PC-3 (cell line): ENCODE data around the gene EXOC6B. TPM values are rescaled to one million over a fixed set of nuclear protein-coding genes. Genes with fewer than 3 reads are reported as not detected.

Source experiments
- ATAC-seq: fragments of 200-7000 bp; cut with Tn5 transposase; 2 replicates; pipeline ENCODE4 v1.9.1; 2020; ENCODE audit warnings: mild to moderate bottlenecking, moderate library complexity
- BruUV-seq: library from RNA; stranded (reverse); fragments of 400-500 nt; replicated peaks from 2 replicates; lab custom pipeline; 2021; lab: Mats Ljungman, UMichigan
- CTCF ChIA-PET: fragments of 300-600 bp; sonication (Branson Sonifier 250); formaldehyde crosslinking; loops from one replicate; lab custom pipeline; 2022; ENCODE audit warnings: antibody characterized with exemption; lab: Charles Lee
- POLR2A ChIA-PET: fragments of 300-600 bp; sonication (Branson Sonifier 250); formaldehyde crosslinking; loops from one replicate; lab custom pipeline; 2022; ENCODE audit warnings: antibody characterized with exemption; ENCODE audit not compliant: unreplicated experiment; lab: Charles Lee
- DNase-seq: peaks from one replicate; pipeline ENCODE4 v3.0.0-alpha.2; 2015
- H2AFZ ChIP-seq: fragments of 300-600 bp; sonication (generic); 2 replicates; pipeline ENCODE4 v1.6.0; 2016; ENCODE audit warnings: antibody characterized with exemption, low read length
- H3F3A ChIP-seq: fragments of 300-600 bp; sonication (generic); one replicate; pipeline ENCODE4 v1.6.0; 2017; ENCODE audit warnings: antibody characterized with exemption, low read length, control low read depth, mild to moderate bottlenecking; ENCODE audit not compliant: unreplicated experiment
- H3K27ac ChIP-seq: fragments of 300-600 bp; sonication (generic); 2 replicates; pipeline ENCODE4 v1.5.1; 2016; ENCODE audit warnings: mild to moderate bottlenecking, low read length
- H3K27me3 ChIP-seq: fragments of 300-600 bp; sonication (generic); 2 replicates; pipeline ENCODE4 v1.6.1; 2016; ENCODE audit warnings: low read length, mixed read lengths
- H3K36me3 ChIP-seq: fragments of 300-600 bp; sonication (generic); 2 replicates; pipeline ENCODE4 v1.6.1; 2016; ENCODE audit warnings: low read depth, mixed run types, low read length, mixed read lengths
- H3K4me1 ChIP-seq: fragments of 300-600 bp; sonication (generic); 2 replicates; pipeline ENCODE4 v1.5.1; 2016; ENCODE audit warnings: low read length; ENCODE audit not compliant: insufficient read depth
- H3K4me2 ChIP-seq: fragments of 300-600 bp; sonication (generic); 2 replicates; pipeline ENCODE4 v1.6.0; 2016; ENCODE audit warnings: low read length
- H3K4me3 ChIP-seq: fragments of 300-600 bp; sonication (generic); 2 replicates; pipeline ENCODE4 v1.5.1; 2016; ENCODE audit warnings: mild to moderate bottlenecking, low read length, mixed read lengths
- H3K79me2 ChIP-seq: fragments of 300-600 bp; sonication (generic); 2 replicates; pipeline ENCODE4 v1.6.1; 2017; ENCODE audit warnings: low read length, mixed read lengths
- H3K9ac ChIP-seq: fragments of 300-600 bp; sonication (generic); 2 replicates; pipeline ENCODE4 v1.6.0; 2016; ENCODE audit warnings: mild to moderate bottlenecking, low read length
- H3K9me2 ChIP-seq: fragments of 300-600 bp; sonication (generic); replicated peaks from 2 replicates; pipeline ENCODE4 v1.6.1; 2016; ENCODE audit warnings: mixed run types, low read length, mixed read lengths
- H3K9me3 ChIP-seq: fragments of 300-600 bp; sonication (generic); 2 replicates; pipeline ENCODE4 v1.6.1; 2016; ENCODE audit warnings: low read length, mixed read lengths
- H4K20me1 ChIP-seq: fragments of 300-600 bp; sonication (generic); 2 replicates; pipeline ENCODE4 v1.6.1; 2016; ENCODE audit warnings: low read length, mixed read lengths
- EZH2 ChIP-seq: fragments of 300-600 bp; sonication (generic); IDR thresholded peaks from one replicate; pipeline ENCODE4 v1.6.1; 2017; ENCODE audit warnings: antibody characterized with exemption, mild to moderate bottlenecking, low read length; ENCODE audit not compliant: unreplicated experiment
- EZH2phosphoT487 ChIP-seq: fragments of 300-600 bp; sonication (generic); IDR thresholded peaks from 2 replicates; pipeline ENCODE4 v1.6.1; 2018; ENCODE audit warnings: mild to moderate bottlenecking, antibody characterized with exemption, low read length, borderline replicate concordance
- intact Hi-C: fragments of 100-400 bp; cut with micrococcal nuclease; formaldehyde crosslinking; loops from 2 replicates; pipeline ENCODE4 v1.9.0; 2023
- total RNA-seq: library from RNA; depleted of rRNA; stranded (reverse); fragments of >200 nt; gene quantifications from 2 replicates; pipeline ENCODE4 v1.2.3, GENCODE V29; 2014
- TF ChIP-seq, protein P1 (sequence below): fragments of 300-600 bp; sonication (generic); conservative IDR thresholded peaks from 2 replicates; pipeline ENCODE4 v1.5.1; 2017; ENCODE audit warnings: antibody characterized with exemption, low read depth, mild to moderate bottlenecking, low read length

Gene EXOC6B
- total RNA-seq, 1 experiment from 2014 or later = 13.9 TPM

DNA sequence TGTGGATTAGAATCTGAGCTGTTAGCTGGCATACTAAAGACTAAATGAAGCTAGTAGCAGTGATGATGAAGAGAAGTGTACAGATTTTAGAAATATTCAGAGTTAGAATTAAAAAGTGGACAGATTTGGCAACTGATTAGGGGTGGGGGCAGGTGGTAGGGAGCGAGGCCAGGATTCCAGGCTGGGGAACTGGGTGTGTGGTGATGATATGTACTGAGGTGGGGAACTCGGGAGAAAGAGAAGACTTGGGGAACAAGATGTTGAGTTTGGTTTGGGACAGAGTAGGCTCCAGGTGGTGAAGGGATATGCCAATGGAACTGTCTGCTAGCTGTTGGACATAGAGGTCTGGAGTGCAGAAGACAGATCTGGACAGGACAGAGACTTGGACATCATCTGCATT is 669.0 kb downstream of the EXOC6B start:
- Histone ChIP-seq H3K4me3 (no peak overlapping the region), H3K79me2 (no peaks in the 10 kb centered on the region), H3K9me2 (no peaks in the 10 kb centered on the region), H2AFZ (no peak overlapping the region), H3K4me2 (no peak overlapping the region), H3K27me3 (no peaks in the 10 kb centered on the region), H3K36me3 (no peaks in the 10 kb centered on the region), H3K27ac (no peak overlapping the region), H3K9me3 (no peaks in the 10 kb centered on the region), H4K20me1 (no peaks in the 10 kb centered on the region), H3F3A (no peaks in the 10 kb centered on the region), H3K9ac (no peak overlapping the region), H3K4me1 (no peaks in the 10 kb centered on the region)
- DNase-seq (no peak), ATAC-seq (no peak)
- CTCF ChIA-PET = no interaction called here
- intact Hi-C loops = no loop called here
- POLR2A ChIA-PET = no interaction called here
- TF ChIP-seq EZH2phosphoT487 (no peak), EZH2 (no peak)
- TF ChIP-seq, protein P1, sequence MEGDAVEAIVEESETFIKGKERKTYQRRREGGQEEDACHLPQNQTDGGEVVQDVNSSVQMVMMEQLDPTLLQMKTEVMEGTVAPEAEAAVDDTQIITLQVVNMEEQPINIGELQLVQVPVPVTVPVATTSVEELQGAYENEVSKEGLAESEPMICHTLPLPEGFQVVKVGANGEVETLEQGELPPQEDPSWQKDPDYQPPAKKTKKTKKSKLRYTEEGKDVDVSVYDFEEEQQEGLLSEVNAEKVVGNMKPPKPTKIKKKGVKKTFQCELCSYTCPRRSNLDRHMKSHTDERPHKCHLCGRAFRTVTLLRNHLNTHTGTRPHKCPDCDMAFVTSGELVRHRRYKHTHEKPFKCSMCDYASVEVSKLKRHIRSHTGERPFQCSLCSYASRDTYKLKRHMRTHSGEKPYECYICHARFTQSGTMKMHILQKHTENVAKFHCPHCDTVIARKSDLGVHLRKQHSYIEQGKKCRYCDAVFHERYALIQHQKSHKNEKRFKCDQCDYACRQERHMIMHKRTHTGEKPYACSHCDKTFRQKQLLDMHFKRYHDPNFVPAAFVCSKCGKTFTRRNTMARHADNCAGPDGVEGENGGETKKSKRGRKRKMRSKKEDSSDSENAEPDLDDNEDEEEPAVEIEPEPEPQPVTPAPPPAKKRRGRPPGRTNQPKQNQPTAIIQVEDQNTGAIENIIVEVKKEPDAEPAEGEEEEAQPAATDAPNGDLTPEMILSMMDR = no peak
- no TSS peak for BruUV-seq

DNA sequence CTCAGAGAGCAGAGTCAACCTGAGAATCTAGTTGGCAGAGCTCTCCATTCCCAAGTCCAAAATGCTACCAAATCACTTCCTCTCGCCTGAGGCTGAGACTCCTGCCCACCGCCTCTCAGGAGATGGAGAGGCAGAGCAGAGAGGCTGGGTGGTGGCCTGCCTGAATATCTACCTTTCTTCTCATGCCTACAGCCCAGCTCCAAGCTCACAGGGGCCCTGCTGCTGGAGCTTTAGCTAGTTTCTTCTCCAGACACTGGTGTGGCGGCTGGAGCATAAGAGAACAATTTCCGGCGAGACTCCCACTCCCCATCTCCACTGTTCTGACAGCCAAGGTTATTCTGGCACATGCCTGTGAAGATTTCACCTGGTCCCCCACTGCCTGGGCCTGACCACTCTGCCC is 670.1 kb downstream of the EXOC6B start:
- Histone ChIP-seq H3K27ac (no peak overlapping the region), H3K4me3 (no peak overlapping the region), H3K4me2 (no peak overlapping the region), H2AFZ (no peak overlapping the region), H3K9me2 (no peaks in the 10 kb centered on the region), H3K27me3 (no peaks in the 10 kb centered on the region), H3K79me2 (no peaks in the 10 kb centered on the region), H3K4me1 (peaks cover under 1% of the 10 kb centered on the region; the same call in 1 of the 2 replicates), H3K9me3 (no peaks in the 10 kb centered on the region), H4K20me1 (no peaks in the 10 kb centered on the region), H3F3A (no peaks in the 10 kb centered on the region), H3K9ac (no peak overlapping the region), H3K36me3 (no peaks in the 10 kb centered on the region)
- CTCF ChIA-PET = no interaction called here
- DNase-seq = no peak
- no TSS peak for BruUV-seq
- TF ChIP-seq, protein P1 = no peak
- TF ChIP-seq EZH2 (no peak), EZH2phosphoT487 (no peak)
- ATAC-seq = no peak
- intact Hi-C loops = no loop called here
- POLR2A ChIA-PET = interaction anchor here (0.5 kb wide), 1 partner anchor 235 kb away, joined by 5 read pairs; no protein-coding TSS in a partner anchor

- intact Hi-C loops = no loop called here
- Histone ChIP-seq H3K9me2 (no peaks in the 10 kb centered on the region), H3K27me3 (0 out of 2 replicates have a peak, but pooled peaks cover under 1% of the 10 kb centered on the region), H3K9ac (no peak overlapping the region), H3K4me2 (no peak overlapping the region), H3K27ac (no peak overlapping the region), H4K20me1 (no peaks in the 10 kb centered on the region), H3K4me3 (no peak overlapping the region), H3K79me2 (no peaks in the 10 kb centered on the region), H2AFZ (no peak overlapping the region), H3K4me1 (peaks cover 4% of the 10 kb centered on the region; the same call in 1 of the 2 replicates), H3K9me3 (no peaks in the 10 kb centered on the region), H3F3A (no peaks in the 10 kb centered on the region), H3K36me3 (no peaks in the 10 kb centered on the region)
- ATAC-seq = no peak
- no peak for DNase-seq
- TF ChIP-seq EZH2 = no peak
- TF ChIP-seq EZH2phosphoT487 = no peak
- TF ChIP-seq, protein P1 = no peak
- ChIA-PET CTCF (no interaction called here), POLR2A (interaction anchor here (0.5 kb wide), 1 partner anchor 236 kb away, joined by 5 read pairs; no protein-coding TSS in a partner anchor)
- no TSS peak for BruUV-seq
Observed at GRCh38 chr2:72155151-72155550, 670.7 kb downstream of the EXOC6B start.
